ENCODE measurements around the gene NTM. TPM values are rescaled to one million over a fixed set of nuclear protein-coding genes. Genes with fewer than 3 reads are reported as not detected.

The NTM gene
- total and polyA plus RNA-seq, 5 donors, result 35.0 to 148 (median 88.2) TPM

- intact Hi-C loops (cut with DNase I), result no loop called here
- H3K9me3 ChIP-seq (ENCODE audit: control insufficient read depth, low read length), result no peaks in the 10 kb centered on the region
- no peak overlapping the region for H3K4me3 ChIP-seq (ENCODE audit: low read length)
- H3K27me3 ChIP-seq (ENCODE audit: control insufficient read depth, insufficient read depth), result no peaks in the 10 kb centered on the region
- WGBS, result 75% methylated on average over 11 of the region's 11 CpGs
- ATAC-seq (no peak), DNase-seq (no peak)
- no peaks in the 10 kb centered on the region for H3K4me1 ChIP-seq (ENCODE audit: control insufficient read depth, insufficient read depth, low read length)
- no peak overlapping the region for H3K27ac ChIP-seq (ENCODE audit: low read length)
These were observed 20.9 kb upstream of the NTM start for GRCh38 chr11:131349368-131350086.

GRCh38 chr11:131350872-131351271 is 19.5 kb upstream of the NTM start:
- DNase-seq (no peak), ATAC-seq (no peak)
- H3K27me3 ChIP-seq (ENCODE audit: control insufficient read depth, insufficient read depth), result no peaks in the 10 kb centered on the region
- intact Hi-C loops (cut with DNase I), result no loop called here
- H3K4me3 ChIP-seq (ENCODE audit: low read length), result no peak overlapping the region
- no peak overlapping the region for H3K27ac ChIP-seq (ENCODE audit: low read length)
- no peaks in the 10 kb centered on the region for H3K9me3 ChIP-seq (ENCODE audit: control insufficient read depth, low read length)
- 59% methylated on average over 9 of the region's 9 CpGs for WGBS
- H3K4me1 ChIP-seq (ENCODE audit: control insufficient read depth, insufficient read depth, low read length), result no peaks in the 10 kb centered on the region

GRCh38 chr11:131351848-131352247 is 18.6 kb upstream of the NTM start:
- no peak overlapping the region for H3K4me3 ChIP-seq (ENCODE audit: low read length)
- no peak for DNase-seq
- no peaks in the 10 kb centered on the region for H3K9me3 ChIP-seq (ENCODE audit: control insufficient read depth, low read length)
- H3K4me1 ChIP-seq (ENCODE audit: control insufficient read depth, insufficient read depth, low read length), result no peaks in the 10 kb centered on the region
- intact Hi-C loops (cut with DNase I), result no loop called here
- no peak overlapping the region for H3K27ac ChIP-seq (ENCODE audit: low read length)
- WGBS, result 33% methylated on average over 1 of the region's 1 CpG
- H3K27me3 ChIP-seq (ENCODE audit: control insufficient read depth, insufficient read depth), result no peaks in the 10 kb centered on the region
- no peak for ATAC-seq

GRCh38 chr11:131353766-131354165 is 16.6 kb upstream of the NTM start:
- intact Hi-C loops (cut with DNase I), result no loop called here
- no peaks in the 10 kb centered on the region for H3K9me3 ChIP-seq (ENCODE audit: control insufficient read depth, low read length)
- no peak for DNase-seq
- no peak overlapping the region for H3K27ac ChIP-seq (ENCODE audit: low read length)
- WGBS, result 75% methylated on average over 2 of the region's 2 CpGs
- no peak for ATAC-seq
- H3K4me1 ChIP-seq (ENCODE audit: control insufficient read depth, insufficient read depth, low read length), result no peaks in the 10 kb centered on the region
- H3K4me3 ChIP-seq (ENCODE audit: low read length), result no peak overlapping the region
- H3K27me3 ChIP-seq (ENCODE audit: control insufficient read depth, insufficient read depth), result no peaks in the 10 kb centered on the region

GRCh38 chr11:131354251-131354701 is 16.1 kb upstream of the NTM start:
- no peak overlapping the region for H3K4me3 ChIP-seq (ENCODE audit: low read length)
- no peak overlapping the region for H3K27ac ChIP-seq (ENCODE audit: low read length)
- H3K9me3 ChIP-seq (ENCODE audit: control insufficient read depth, low read length), result no peaks in the 10 kb centered on the region
- ATAC-seq (no peak), DNase-seq (no peak)
- WGBS, result 53% methylated on average over 5 of the region's 5 CpGs
- no peaks in the 10 kb centered on the region for H3K27me3 ChIP-seq (ENCODE audit: control insufficient read depth, insufficient read depth)
- H3K4me1 ChIP-seq (ENCODE audit: control insufficient read depth, insufficient read depth, low read length), result no peaks in the 10 kb centered on the region
- intact Hi-C loops (cut with DNase I), result no loop called here

GRCh38 chr11:131356206-131356605 is 14.2 kb upstream of the NTM start:
- no peaks in the 10 kb centered on the region for H3K27me3 ChIP-seq (ENCODE audit: control insufficient read depth, insufficient read depth)
- H3K9me3 ChIP-seq (ENCODE audit: control insufficient read depth, low read length), result no peaks in the 10 kb centered on the region
- ATAC-seq, result no peak
- H3K4me3 ChIP-seq (ENCODE audit: low read length), result no peak overlapping the region
- WGBS, result 88% methylated on average over 6 of the region's 6 CpGs
- H3K4me1 ChIP-seq (ENCODE audit: control insufficient read depth, insufficient read depth, low read length), result no peaks in the 10 kb centered on the region
- intact Hi-C loops (cut with DNase I), result no loop called here
- DNase-seq, result no peak
- H3K27ac ChIP-seq (ENCODE audit: low read length), result no peak overlapping the region

GRCh38 chr11:131365329-131365930 is 5.0 kb upstream of the NTM start:
- ATAC-seq, result no peak
- WGBS, result 69% methylated on average over 4 of the region's 4 CpGs

GRCh38 chr11:131370901-131371790 is 731 bp downstream of the NTM start:
- H3K4me3 ChIP-seq (ENCODE audit: low read length), result peak overlapping the region; percentile 54
- no peaks in the 10 kb centered on the region for H3K4me1 ChIP-seq (ENCODE audit: control insufficient read depth, insufficient read depth, low read length)
- H3K27me3 ChIP-seq (ENCODE audit: control insufficient read depth, insufficient read depth), result no peaks in the 10 kb centered on the region
- WGBS, result 14% methylated on average over 26 of the region's 26 CpGs
- H3K9me3 ChIP-seq (ENCODE audit: control insufficient read depth, low read length), result no peaks in the 10 kb centered on the region
- DNase-seq (no peak), ATAC-seq (no peak)
- intact Hi-C loops (cut with DNase I), result no loop called here
- H3K27ac ChIP-seq (ENCODE audit: low read length), result no peak overlapping the region

More at GRCh38 chr11:131365329-131365930, 5.0 kb upstream of the NTM start:
- H3K4me3 ChIP-seq (ENCODE audit: low read length), result no peak overlapping the region
- H3K4me1 ChIP-seq (ENCODE audit: control insufficient read depth, insufficient read depth, low read length), result peaks cover 2% of the 10 kb centered on the region
- DNase-seq, result no peak
- H3K9me3 ChIP-seq (ENCODE audit: control insufficient read depth, low read length), result no peaks in the 10 kb centered on the region
- intact Hi-C loops (cut with DNase I), result no loop called here
- H3K27ac ChIP-seq (ENCODE audit: low read length), result no peak overlapping the region
- no peaks in the 10 kb centered on the region for H3K27me3 ChIP-seq (ENCODE audit: control insufficient read depth, insufficient read depth)

GRCh38 chr11:131371791-131372104 is 1.3 kb downstream of the NTM start:
- intact Hi-C loops (cut with DNase I), result no loop called here
- Histone ChIP-seq H3K4me1 (ENCODE audit: control insufficient read depth, insufficient read depth, low read length) (no peaks in the 10 kb centered on the region), H3K4me3 (ENCODE audit: low read length) (no peak overlapping the region), H3K9me3 (ENCODE audit: control insufficient read depth, low read length) (no peaks in the 10 kb centered on the region), H3K27me3 (ENCODE audit: control insufficient read depth, insufficient read depth) (no peaks in the 10 kb centered on the region), H3K27ac (ENCODE audit: low read length) (no peak overlapping the region)
- DNase-seq (no peak), ATAC-seq (no peak)
- 20% methylated on average over 7 of the region's 7 CpGs for WGBS

- ATAC-seq, result no peak
- no peaks in the 10 kb centered on the region for H3K9me3 ChIP-seq (ENCODE audit: control insufficient read depth, low read length)
- no peak overlapping the region for H3K4me3 ChIP-seq (ENCODE audit: low read length)
- no peaks in the 10 kb centered on the region for H3K4me1 ChIP-seq (ENCODE audit: control insufficient read depth, insufficient read depth, low read length)
- no peak for DNase-seq
- no peak overlapping the region for H3K27ac ChIP-seq (ENCODE audit: low read length)
- H3K27me3 ChIP-seq (ENCODE audit: control insufficient read depth, insufficient read depth), result no peaks in the 10 kb centered on the region
- 68% methylated on average over 10 of the region's 10 CpGs for WGBS
- intact Hi-C loops (cut with DNase I), result no loop called here
These were observed 2.0 kb downstream of the NTM start for GRCh38 chr11:131372234-131372962.
